Measurements from ENCODE around the gene TMEM220. TPM values are rescaled to one million over a fixed set of nuclear protein-coding genes. Genes with fewer than 3 reads are reported as not detected.

TMEM220 gene
- total RNA-seq, 2 donors from 2014 or later = 1.4 to 10.9 TPM

DNA sequence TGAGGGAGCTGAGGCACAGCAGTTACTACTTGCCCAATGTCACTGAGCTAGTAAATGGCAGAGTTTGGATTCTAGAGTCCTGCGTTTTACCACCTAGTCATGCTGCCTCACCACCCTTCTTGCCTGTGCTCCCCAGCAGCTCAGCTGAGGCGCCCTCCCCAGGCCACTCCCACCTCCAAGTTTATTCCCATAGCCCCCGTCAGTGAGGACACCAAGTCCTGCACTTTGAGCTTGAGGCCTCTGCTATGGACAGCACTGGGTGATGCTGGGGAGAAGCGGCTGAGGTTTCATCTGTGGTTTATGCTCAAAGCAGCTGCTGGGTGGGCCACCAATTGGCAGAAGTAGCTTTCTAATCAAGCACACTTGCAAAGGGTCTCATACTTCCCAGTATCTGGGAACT, 37.4 kb upstream of the TMEM220 start:
- no peak overlapping the region for H3K27ac Mint-ChIP-seq
- H3K27me3 Mint-ChIP-seq (ENCODE audit: insufficient read depth) = no peaks in the 10 kb centered on the region
- H3K36me3 Mint-ChIP-seq (ENCODE audit: low read depth) = no peaks in the 10 kb centered on the region

DNA sequence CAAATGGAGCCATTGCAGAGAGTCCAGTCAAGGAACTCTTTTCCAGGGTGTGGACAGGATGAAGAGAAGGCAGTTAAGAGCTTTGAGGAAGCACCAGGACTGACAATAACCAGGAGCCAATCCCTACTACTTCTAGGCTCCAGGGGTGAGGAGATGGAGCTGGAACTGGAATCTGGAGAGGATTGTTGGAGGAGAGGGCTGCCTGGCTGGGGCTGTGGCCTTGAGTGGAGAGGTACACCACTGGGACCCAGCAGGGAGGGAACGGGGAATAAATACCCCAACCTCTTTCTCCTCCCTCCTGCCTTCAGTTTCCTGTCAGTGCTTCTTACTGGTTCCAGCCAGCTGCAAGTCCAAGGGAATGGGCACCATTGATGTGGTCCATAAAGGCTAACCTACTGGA, 32.2 kb upstream of the TMEM220 start:
- TF ChIP-seq, protein P1, sequence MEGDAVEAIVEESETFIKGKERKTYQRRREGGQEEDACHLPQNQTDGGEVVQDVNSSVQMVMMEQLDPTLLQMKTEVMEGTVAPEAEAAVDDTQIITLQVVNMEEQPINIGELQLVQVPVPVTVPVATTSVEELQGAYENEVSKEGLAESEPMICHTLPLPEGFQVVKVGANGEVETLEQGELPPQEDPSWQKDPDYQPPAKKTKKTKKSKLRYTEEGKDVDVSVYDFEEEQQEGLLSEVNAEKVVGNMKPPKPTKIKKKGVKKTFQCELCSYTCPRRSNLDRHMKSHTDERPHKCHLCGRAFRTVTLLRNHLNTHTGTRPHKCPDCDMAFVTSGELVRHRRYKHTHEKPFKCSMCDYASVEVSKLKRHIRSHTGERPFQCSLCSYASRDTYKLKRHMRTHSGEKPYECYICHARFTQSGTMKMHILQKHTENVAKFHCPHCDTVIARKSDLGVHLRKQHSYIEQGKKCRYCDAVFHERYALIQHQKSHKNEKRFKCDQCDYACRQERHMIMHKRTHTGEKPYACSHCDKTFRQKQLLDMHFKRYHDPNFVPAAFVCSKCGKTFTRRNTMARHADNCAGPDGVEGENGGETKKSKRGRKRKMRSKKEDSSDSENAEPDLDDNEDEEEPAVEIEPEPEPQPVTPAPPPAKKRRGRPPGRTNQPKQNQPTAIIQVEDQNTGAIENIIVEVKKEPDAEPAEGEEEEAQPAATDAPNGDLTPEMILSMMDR (conservative IDR thresholded peaks at IDR 0.05) = no peak
- Histone ChIP-seq H3K27ac (ENCODE audit: low read depth, low read length) (no peak overlapping the region), H3K27me3 (ENCODE audit: control insufficient read depth, insufficient read depth, low read length, poor library complexity, severe bottlenecking) (no peaks in the 10 kb centered on the region), H3K4me3 (ENCODE audit: low read length) (no peak overlapping the region), H3K4me1 (ENCODE audit: control insufficient read depth, insufficient read depth, low read length) (no peaks in the 10 kb centered on the region), H3K9ac (ENCODE audit: extremely low read depth, low read length, poor library complexity, severe bottlenecking) (no peak overlapping the region), H3K36me3 (ENCODE audit: control insufficient read depth, insufficient read depth, low read length) (no peaks in the 10 kb centered on the region), H3K9me3 (ENCODE audit: control insufficient read depth, low read length) (no peaks in the 10 kb centered on the region)
- Mint-ChIP-seq H3K27ac (no peak overlapping the region), H3K36me3 (ENCODE audit: low read depth) (no peaks in the 10 kb centered on the region), H3K27me3 (ENCODE audit: insufficient read depth) (peaks cover 2% of the 10 kb centered on the region), H3K9me3 (no peaks in the 10 kb centered on the region), H3K4me1 (peaks cover 11% of the 10 kb centered on the region), H3K4me3 (no peak overlapping the region)
- WGBS, 2 experiments (ENCODE audit: insufficient coverage in 1 of 2, insufficient read length in 1 of 2) = 83% methylated on average over 1 of the region's 1 CpG; no CpG with 5 or more reads in 1 of the 2 experiments
- no peak for DNase-seq

More for the DNA sequence above, 37.4 kb upstream of the TMEM220 start:
- Histone ChIP-seq H3K4me1 (ENCODE audit: control insufficient read depth, insufficient read depth, low read length) (no peaks in the 10 kb centered on the region), H3K9ac (ENCODE audit: extremely low read depth, low read length, poor library complexity, severe bottlenecking) (no peak overlapping the region), H3K27ac (ENCODE audit: low read depth, low read length) (no peak overlapping the region), H3K9me3 (ENCODE audit: control insufficient read depth, low read length) (peaks cover 10% of the 10 kb centered on the region), H3K27me3 (ENCODE audit: control insufficient read depth, insufficient read depth, low read length, poor library complexity, severe bottlenecking) (no peaks in the 10 kb centered on the region), H3K4me3 (ENCODE audit: low read length) (no peak overlapping the region), H3K36me3 (ENCODE audit: control insufficient read depth, insufficient read depth, low read length) (no peaks in the 10 kb centered on the region)
- TF ChIP-seq, protein P1 (conservative IDR thresholded peaks at IDR 0.05) = no peak
- Mint-ChIP-seq H3K4me1 (no peaks in the 10 kb centered on the region), H3K4me3 (no peak overlapping the region), H3K9me3 (no peaks in the 10 kb centered on the region)
- peak; percentile 47 for DNase-seq
- WGBS, 2 experiments (ENCODE audit: insufficient coverage in 1 of 2, insufficient read length in 1 of 2) = 86% methylated on average over 4 of the region's 4 CpGs; no CpG with 5 or more reads in 1 of the 2 experiments

DNA sequence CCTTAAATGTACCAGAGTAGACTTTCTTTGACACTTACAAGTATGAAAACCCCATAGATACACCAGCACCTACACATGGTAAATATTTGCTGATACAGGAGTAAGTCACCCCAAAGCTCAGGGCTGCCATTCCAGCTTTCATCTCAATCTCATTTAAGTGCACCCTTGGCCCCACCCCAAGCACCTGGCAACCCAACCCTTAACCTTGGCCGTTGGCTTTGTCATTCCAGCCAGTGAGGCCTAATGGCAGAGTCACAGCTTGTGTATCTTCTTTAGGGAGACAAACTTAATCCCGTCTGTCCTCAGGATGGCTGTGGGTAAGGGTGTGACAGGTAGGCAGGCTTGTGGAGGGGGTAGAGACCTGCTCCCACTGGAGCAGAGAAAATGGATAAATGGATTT, 31.5 kb upstream of the TMEM220 start:
- Mint-ChIP-seq H3K27ac (no peak overlapping the region), H3K4me3 (no peak overlapping the region), H3K4me1 (peaks cover 18% of the 10 kb centered on the region), H3K27me3 (ENCODE audit: insufficient read depth) (peaks cover 2% of the 10 kb centered on the region), H3K36me3 (ENCODE audit: low read depth) (no peaks in the 10 kb centered on the region), H3K9me3 (no peaks in the 10 kb centered on the region)
- Histone ChIP-seq H3K36me3 (ENCODE audit: control insufficient read depth, insufficient read depth, low read length) (no peaks in the 10 kb centered on the region), H3K9ac (ENCODE audit: extremely low read depth, low read length, poor library complexity, severe bottlenecking) (no peak overlapping the region), H3K4me1 (ENCODE audit: control insufficient read depth, insufficient read depth, low read length) (no peaks in the 10 kb centered on the region), H3K9me3 (ENCODE audit: control insufficient read depth, low read length) (no peaks in the 10 kb centered on the region), H3K4me3 (ENCODE audit: low read length) (no peak overlapping the region), H3K27ac (ENCODE audit: low read depth, low read length) (no peak overlapping the region), H3K27me3 (ENCODE audit: control insufficient read depth, insufficient read depth, low read length, poor library complexity, severe bottlenecking) (no peaks in the 10 kb centered on the region)
- DNase-seq = peak; percentile 35
- 83% methylated on average over 1 to 2 of the region's 2 CpGs for WGBS, 2 experiments (ENCODE audit: insufficient coverage in 1 of 2, insufficient read length in 1 of 2)
- TF ChIP-seq, protein P1 (conservative IDR thresholded peaks at IDR 0.05) = no peak
